Pancreas (tissue), 10 donors: ENCODE measurements around the gene CARD14. TPM values are rescaled to one million over a fixed set of nuclear protein-coding genes. Genes with fewer than 3 reads are reported as not detected.

ENCODE experiments used
- ATAC-seq, 4 donors: fragments of 200-7000 bp; cut with Tn5 transposase; one replicate each; pipeline versions ENCODE4 v1.8.0 to v1.9.1; 2020; ENCODE audit warnings: mild to moderate bottlenecking in 4 of 4, moderate library complexity in 4 of 4
- DNase-seq, 6 donors: peaks; one replicate each; pipeline ENCODE4 v3.0.0-alpha.2; 2020
- FAIRE-seq: peaks from 2 replicates; lab custom pipeline; 2012; peaks lifted over from hg19 to GRCh38; lab: Jason Lieb, UNC
- H3K27ac ChIP-seq, 4 donors: fragments of 200-600 bp; sonication (generic); 1 replicate in 3 of 4; 2 replicates in 1 of 4; pipeline versions ENCODE4 v1.5.0 to v1.8.0; 2020
- H3K27me3 ChIP-seq, 4 donors: fragments of 200-600 bp; one replicate each; pipeline ENCODE4 v1.8.0; 2021
- H3K36me3 ChIP-seq, 3 donors: fragments of 200-600 bp; sonication (generic) in 1 of 3; one replicate each; pipeline versions ENCODE4 v1.5.0 to v1.8.0; 2020 to 2021
- H3K4me1 ChIP-seq, 3 donors: fragments of 200-600 bp; one replicate each; pipeline ENCODE4 v1.8.0; 2021
- H3K4me3 ChIP-seq, 4 donors: fragments of 200-600 bp; sonication (generic) in 2 of 4; one replicate each; pipeline versions ENCODE4 v1.5.0 to v1.8.0; 2020 to 2021
- H3K9me3 ChIP-seq, 4 donors: fragments of 200-600 bp; one replicate each; pipeline ENCODE4 v1.8.0; 2021
- WGBS, 2 donors: extraction: QIAGEN DNeasy Blood & Tissue Kit; methylation state at CpG; one replicate each; pipeline ENCODE4 v1.1.7; 2013; 5-methylcytosine and 5-hydroxymethylcytosine counted together
- intact Hi-C, 3 donors: fragments of 100-400 bp; cut with DNase I; formaldehyde crosslinking; loops; one replicate each; pipeline versions ENCODE4 v1.11.1 to v1.14.2; 2022
- polyA plus RNA-seq, 2 donors: library from polyadenylated mRNA; stranded (reverse); fragments of 200-250 nt; gene quantifications; one replicate each; pipeline ENCODE4 v1.2.3, GENCODE V29; 2013
- total RNA-seq, 6 donors: library from RNA; stranded (reverse); fragmentation: NEBNext Ultra II Directional in 4 of 6; extraction: Animal tissue kit (Norgen Biotek cat#: 25700) in 4 of 6; gene quantifications; one replicate each; pipeline versions ENCODE4 v1.2.1 to v1.2.4, GENCODE V29; 2021 to 2023
- TF ChIP-seq, protein P1 (sequence below), 4 donors: fragments of 200-600 bp; sonication (generic) in 3 of 4; IDR thresholded peaks; one replicate each; pipeline versions ENCODE4 v1.5.0 to v1.8.0; 2021; ENCODE audit warnings: antibody characterized with exemption in 4 of 4
- donor health status: healthy with polysubstance abuse.
- donor health status: DM: no; HTN: no; CAD: no; lungs with moderate emphysema.
- donor health status: DM: no; HTN: no; CAD: no.
- donor health status: control.
- donor health status: control.
- donor health status: Bipolar disorder and iron deficiency.
- donor health status: DM: yes; HTN: yes; CAD: no.
- donor health status: DM: no; HTN: no; CAD: no.
- donor health status: DM: no; HTN: no; CAD: no.
- donor health status: DM: yes; HTN: yes; CAD: no.

Gene CARD14
- total and polyA plus RNA-seq, 8 donors: 0.06 to 0.33 (median 0.28) TPM; not detected in 3

DNA sequence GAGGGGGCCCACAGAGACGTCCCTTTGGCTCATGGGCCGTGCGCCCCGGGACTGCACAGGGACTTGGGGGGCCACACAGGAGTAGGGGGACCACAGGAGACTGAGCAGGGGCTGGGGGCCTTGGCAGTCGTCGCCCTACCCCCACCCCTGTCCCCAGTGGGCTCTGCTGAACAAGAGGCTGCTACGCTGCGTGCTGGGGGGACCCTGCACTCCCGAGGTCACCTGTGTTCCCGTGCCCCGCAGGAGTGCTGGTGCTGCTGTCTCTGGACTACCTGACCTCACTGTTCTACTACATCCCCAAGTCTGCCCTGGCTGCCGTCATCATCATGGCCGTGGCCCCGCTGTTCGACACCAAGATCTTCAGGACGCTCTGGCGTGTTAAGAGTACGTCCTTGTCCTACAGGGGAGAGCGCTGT is 76.4 kb downstream of the CARD14 start:
- Histone ChIP-seq H3K27me3 (no peaks in the 10 kb centered on the region), H3K4me3 (no peak overlapping the region), H3K27ac (no peak overlapping the region), H3K9me3 (no peaks in the 10 kb centered on the region), H3K36me3 (peaks cover 0 to 21% (median 0%) of the 10 kb centered on the region in 3 donors), H3K4me1 (no peaks in the 10 kb centered on the region)
- peak in 1 of 6 donors; percentile 59 for DNase-seq
- intact Hi-C loops: loop anchor here in 1 of 3 donors (10.0 kb wide), 1 partner anchor 151 kb away; no protein-coding TSS in a partner anchor
- TF ChIP-seq, protein P1, sequence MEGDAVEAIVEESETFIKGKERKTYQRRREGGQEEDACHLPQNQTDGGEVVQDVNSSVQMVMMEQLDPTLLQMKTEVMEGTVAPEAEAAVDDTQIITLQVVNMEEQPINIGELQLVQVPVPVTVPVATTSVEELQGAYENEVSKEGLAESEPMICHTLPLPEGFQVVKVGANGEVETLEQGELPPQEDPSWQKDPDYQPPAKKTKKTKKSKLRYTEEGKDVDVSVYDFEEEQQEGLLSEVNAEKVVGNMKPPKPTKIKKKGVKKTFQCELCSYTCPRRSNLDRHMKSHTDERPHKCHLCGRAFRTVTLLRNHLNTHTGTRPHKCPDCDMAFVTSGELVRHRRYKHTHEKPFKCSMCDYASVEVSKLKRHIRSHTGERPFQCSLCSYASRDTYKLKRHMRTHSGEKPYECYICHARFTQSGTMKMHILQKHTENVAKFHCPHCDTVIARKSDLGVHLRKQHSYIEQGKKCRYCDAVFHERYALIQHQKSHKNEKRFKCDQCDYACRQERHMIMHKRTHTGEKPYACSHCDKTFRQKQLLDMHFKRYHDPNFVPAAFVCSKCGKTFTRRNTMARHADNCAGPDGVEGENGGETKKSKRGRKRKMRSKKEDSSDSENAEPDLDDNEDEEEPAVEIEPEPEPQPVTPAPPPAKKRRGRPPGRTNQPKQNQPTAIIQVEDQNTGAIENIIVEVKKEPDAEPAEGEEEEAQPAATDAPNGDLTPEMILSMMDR (IDR thresholded peaks at IDR 0.05): no peak
- FAIRE-seq: no peak
- WGBS, 2 donors: 94% methylated on average over 17 to 19 of the region's 19 CpGs
- no peak for ATAC-seq

DNA sequence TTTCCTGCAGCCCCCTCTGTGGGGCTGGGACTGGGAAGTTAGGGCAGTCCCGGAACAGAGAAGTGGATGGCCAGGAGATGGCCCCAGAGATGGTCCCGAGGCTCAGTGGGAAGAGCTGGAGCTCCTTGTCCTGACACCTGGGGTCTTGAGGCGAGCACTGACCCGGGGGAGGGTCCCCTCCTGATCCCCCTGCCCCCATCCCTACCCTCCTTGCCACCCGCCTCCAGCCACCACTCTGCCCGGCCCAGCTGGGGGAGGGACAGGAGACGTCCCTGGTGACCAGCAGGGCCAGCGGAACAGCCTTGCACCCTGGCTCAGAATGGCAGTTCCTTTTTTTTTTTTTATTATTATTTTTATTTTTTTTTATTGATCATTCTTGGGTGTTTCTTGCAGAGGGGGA is 76.9 kb downstream of the CARD14 start:
- no peak for ATAC-seq
- WGBS, 2 donors: 82 to 91% methylated on average over 8 of the region's 8 CpGs
- DNase-seq: peak in 1 of 6 donors; percentile 55
- intact Hi-C loops: loop anchor here in 1 of 3 donors (10.0 kb wide), 1 partner anchor 152 kb away; no protein-coding TSS in a partner anchor
- TF ChIP-seq, protein P1 (IDR thresholded peaks at IDR 0.05): no peak
- no peaks in the 10 kb centered on the region for H3K4me1 ChIP-seq
- no peaks in the 10 kb centered on the region for H3K27me3 ChIP-seq
- peaks cover 0 to 17% (median 0%) of the 10 kb centered on the region in 3 donors for H3K36me3 ChIP-seq
- no peak overlapping the region for H3K4me3 ChIP-seq
- no peak for FAIRE-seq
- H3K27ac ChIP-seq: no peak overlapping the region
- no peaks in the 10 kb centered on the region for H3K9me3 ChIP-seq

DNA sequence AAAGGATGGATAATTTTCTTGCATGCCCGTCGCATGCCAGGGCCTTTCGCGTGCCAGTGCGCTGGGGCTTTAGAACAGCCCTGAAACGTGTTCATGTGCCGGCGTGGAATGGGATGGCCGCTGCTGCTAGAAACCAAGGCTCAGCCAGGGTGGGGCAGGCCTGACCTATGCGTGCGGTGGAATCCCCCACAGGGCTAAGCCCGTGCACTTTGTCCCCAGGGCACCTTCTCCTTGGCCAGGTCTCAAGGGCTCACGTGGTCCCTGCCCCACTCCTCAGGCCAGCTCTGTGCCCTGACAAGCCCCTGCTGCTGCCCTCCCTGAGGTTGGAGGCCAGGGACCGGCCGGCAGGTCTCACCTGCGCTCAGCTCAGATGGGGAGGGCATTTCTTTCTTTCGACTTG is 77.7 kb downstream of the CARD14 start:
- WGBS, 2 donors: 96% methylated on average over 17 of the region's 17 CpGs
- H3K27me3 ChIP-seq: no peaks in the 10 kb centered on the region
- FAIRE-seq (no peak), DNase-seq (peak in 1 of 6 donors; percentile 50), ATAC-seq (no peak)
- peaks cover 0 to 17% (median 0%) of the 10 kb centered on the region in 3 donors for H3K36me3 ChIP-seq
- intact Hi-C loops: loop anchor here in 1 of 3 donors (10.0 kb wide), 1 partner anchor 153 kb away; no protein-coding TSS in a partner anchor
- no peaks in the 10 kb centered on the region for H3K4me1 ChIP-seq
- H3K9me3 ChIP-seq: no peaks in the 10 kb centered on the region
- H3K4me3 ChIP-seq: no peak overlapping the region
- no peak overlapping the region for H3K27ac ChIP-seq
- TF ChIP-seq, protein P1 (IDR thresholded peaks at IDR 0.05): no peak

DNA sequence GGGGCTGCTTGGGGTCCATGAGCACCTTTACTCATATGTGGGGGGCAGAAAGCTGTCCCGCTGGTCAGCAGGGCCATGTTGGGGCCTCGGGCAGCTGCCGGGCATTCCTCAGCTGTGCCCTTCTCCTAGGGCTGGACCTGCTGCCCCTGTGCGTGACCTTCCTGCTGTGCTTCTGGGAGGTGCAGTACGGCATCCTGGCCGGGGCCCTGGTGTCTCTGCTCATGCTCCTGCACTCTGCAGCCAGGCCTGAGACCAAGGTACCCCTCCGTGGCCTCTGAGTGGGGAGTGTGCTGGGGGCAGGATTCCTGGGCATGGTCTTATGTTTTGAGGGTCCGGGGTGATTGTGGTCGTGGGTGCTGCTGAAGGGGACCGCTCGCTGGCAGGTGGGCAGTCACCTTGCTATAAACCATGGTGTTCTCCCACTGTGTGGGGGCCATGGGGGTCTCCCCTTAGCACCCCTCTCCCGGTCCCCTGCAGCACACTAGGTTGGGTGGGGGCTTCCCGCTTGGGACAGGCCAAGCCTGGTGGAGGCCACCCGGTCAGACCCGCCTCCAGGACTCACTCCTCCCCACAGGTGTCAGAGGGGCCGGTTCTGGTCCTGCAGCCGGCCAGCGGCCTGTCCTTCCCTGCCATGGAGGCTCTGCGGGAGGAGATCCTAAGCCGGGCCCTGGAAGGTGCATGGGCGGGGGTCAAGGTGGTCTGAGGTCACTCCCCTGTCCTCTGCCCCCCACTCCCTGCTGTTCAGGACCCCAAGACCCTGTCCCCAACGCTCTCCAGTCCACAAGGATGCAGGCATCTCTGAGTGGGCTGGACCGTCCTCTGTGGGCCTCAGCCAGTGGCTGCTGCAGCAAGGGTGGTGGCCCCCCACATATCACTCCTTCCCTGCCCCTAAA is 78.4 kb downstream of the CARD14 start:
- Histone ChIP-seq H3K9me3 (no peaks in the 10 kb centered on the region), H3K36me3 (peaks cover 0 to 17% (median 0%) of the 10 kb centered on the region in 3 donors), H3K4me3 (no peak overlapping the region), H3K4me1 (no peaks in the 10 kb centered on the region), H3K27me3 (no peaks in the 10 kb centered on the region), H3K27ac (no peak overlapping the region)
- intact Hi-C loops: loop anchor here in 1 of 3 donors (10.0 kb wide), 1 partner anchor 153 kb away; no protein-coding TSS in a partner anchor
- TF ChIP-seq, protein P1 (IDR thresholded peaks at IDR 0.05): no peak
- no peak for ATAC-seq
- WGBS, 2 donors: 93 to 95% methylated on average over 22 to 23 of the region's 23 CpGs
- no peak for FAIRE-seq
- peak in 1 of 6 donors; percentile 69 for DNase-seq
